Type B pancreatic cell (in vitro differentiated cells): ENCODE data around the gene HMGN3. TPM values are rescaled to one million over a fixed set of nuclear protein-coding genes. Genes with fewer than 3 reads are reported as not detected.

ENCODE experiments used
- DNase-seq: peaks from one replicate; pipeline ENCODE4 v3.0.0; 2021; ENCODE audit warnings: mixed read lengths; ENCODE audit not compliant: unreplicated experiment; ENCODE audit errors: extremely low spot score
- H3K27ac Mint-ChIP-seq: 2 replicates; pipeline ENCODE4 v1.8.0; 2021; ENCODE audit warnings: mild to moderate bottlenecking, mixed read lengths
- H3K27me3 Mint-ChIP-seq: 2 replicates; pipeline ENCODE4 v1.8.0; 2021; ENCODE audit warnings: mixed read lengths
- H3K36me3 Mint-ChIP-seq: 2 replicates; pipeline ENCODE4 v1.8.0; 2021; ENCODE audit warnings: mixed read lengths
- H3K4me1 Mint-ChIP-seq: one replicate; pipeline ENCODE4 v1.8.0; 2021; ENCODE audit warnings: mixed read lengths; ENCODE audit not compliant: unreplicated experiment
- H3K4me3 Mint-ChIP-seq: 2 replicates; pipeline ENCODE4 v1.8.0; 2021; ENCODE audit warnings: mild to moderate bottlenecking, mixed read lengths
- H3K9me3 Mint-ChIP-seq: 2 replicates; pipeline ENCODE4 v1.8.0; 2021; ENCODE audit warnings: mixed read lengths
- CTCF ChIP-seq: fragments of 200-600 bp; sonication (generic); conservative IDR thresholded peaks from 2 replicates; pipeline ENCODE4 v1.5.0; 2021; ENCODE audit warnings: antibody characterized with exemption, mild to moderate bottlenecking
- total RNA-seq: library from RNA; stranded (reverse); gene quantifications from 2 replicates; pipeline ENCODE4 v1.2.1, GENCODE V29; 2021; ENCODE audit warnings: low replicate concordance

HMGN3 gene
- total RNA-seq, 1 donor from 2014 or later, result 163 TPM

- TF ChIP-seq CTCF, result no peak
These were observed 44.6 kb downstream of the HMGN3 start for GRCh38 chr6:79189760-79190350.

GRCh38 chr6:79188885-79189480 lies 45.5 kb downstream of the HMGN3 start:
- H3K27ac Mint-ChIP-seq, result no peak overlapping the region
- H3K4me1 Mint-ChIP-seq, result no peaks in the 10 kb centered on the region
- H3K27me3 Mint-ChIP-seq, result no peaks in the 10 kb centered on the region
- peaks cover 8% of the 10 kb centered on the region for H3K9me3 Mint-ChIP-seq
- DNase-seq, result no peak
- no peak for TF ChIP-seq CTCF
- H3K36me3 Mint-ChIP-seq, result peaks cover 11% of the 10 kb centered on the region
- H3K4me3 Mint-ChIP-seq, result no peak overlapping the region

More at GRCh38 chr6:79189760-79190350, 44.6 kb downstream of the HMGN3 start:
- no peak overlapping the region for H3K27ac Mint-ChIP-seq
- no peak for DNase-seq
- H3K27me3 Mint-ChIP-seq, result no peaks in the 10 kb centered on the region
- H3K36me3 Mint-ChIP-seq, result peaks cover 14% of the 10 kb centered on the region
- H3K4me1 Mint-ChIP-seq, result no peaks in the 10 kb centered on the region
- peaks cover 12% of the 10 kb centered on the region for H3K9me3 Mint-ChIP-seq
- H3K4me3 Mint-ChIP-seq, result no peak overlapping the region

GRCh38 chr6:79188107-79188506 lies 46.4 kb downstream of the HMGN3 start:
- H3K4me1 Mint-ChIP-seq, result no peaks in the 10 kb centered on the region
- no peak overlapping the region for H3K27ac Mint-ChIP-seq
- no peak overlapping the region for H3K4me3 Mint-ChIP-seq

GRCh38 chr6:79186564-79186963 lies 47.9 kb downstream of the HMGN3 start:
- TF ChIP-seq CTCF, result no peak
- Mint-ChIP-seq H3K27ac (no peak overlapping the region), H3K36me3 (no peaks in the 10 kb centered on the region), H3K4me1 (no peaks in the 10 kb centered on the region), H3K9me3 (no peaks in the 10 kb centered on the region), H3K27me3 (no peaks in the 10 kb centered on the region), H3K4me3 (no peak overlapping the region)
- no peak for DNase-seq

More at GRCh38 chr6:79188107-79188506, 46.4 kb downstream of the HMGN3 start:
- no peak for TF ChIP-seq CTCF
- DNase-seq, result no peak
- Mint-ChIP-seq H3K36me3 (peaks cover 8% of the 10 kb centered on the region), H3K27me3 (no peaks in the 10 kb centered on the region), H3K9me3 (peaks cover 6% of the 10 kb centered on the region)

- peaks cover 9% of the 10 kb centered on the region for H3K4me1 Mint-ChIP-seq
- H3K9me3 Mint-ChIP-seq, result no peaks in the 10 kb centered on the region
- H3K27ac Mint-ChIP-seq, result no peak overlapping the region
- no peak overlapping the region for H3K4me3 Mint-ChIP-seq
- no peaks in the 10 kb centered on the region for H3K36me3 Mint-ChIP-seq
- no peak for TF ChIP-seq CTCF
- no peaks in the 10 kb centered on the region for H3K27me3 Mint-ChIP-seq
- no peak for DNase-seq
These were observed 49.8 kb downstream of the HMGN3 start for GRCh38 chr6:79184641-79185040.
